Mesendoderm (in vitro differentiated cells): Measurements from ENCODE around the gene FUT9.

ENCODE experiments used
- DNase-seq: peaks from one replicate; pipeline ENCODE4 v3.0.0; 2013
- H2AK5ac ChIP-seq: 2 replicates; pipeline ENCODE4 v1.6.1; 2013; ENCODE audit warnings: low read length, inconsistent platforms
- H2BK120ac ChIP-seq: 2 replicates; pipeline ENCODE4 v1.6.1; 2013; ENCODE audit warnings: low read depth, mild to moderate bottlenecking, low read length, moderate library complexity, mixed read lengths
- H2BK15ac ChIP-seq: replicated peaks from 2 replicates; pipeline ENCODE4 v1.6.1; 2013; ENCODE audit warnings: low read depth, mild to moderate bottlenecking, moderate library complexity
- H2BK5ac ChIP-seq: 2 replicates; pipeline ENCODE4 v1.6.1; 2013; ENCODE audit warnings: low read length, inconsistent platforms
- H3K18ac ChIP-seq: 2 replicates; pipeline ENCODE4 v1.6.1; 2013; ENCODE audit warnings: mild to moderate bottlenecking, low read length, mixed read lengths
- H3K23ac ChIP-seq: one replicate; pipeline ENCODE4 v1.6.1; 2013; ENCODE audit warnings: low read length
- H3K27ac ChIP-seq: 2 replicates; pipeline ENCODE4 v1.5.1; 2013; ENCODE audit warnings: low read depth, mild to moderate bottlenecking, inconsistent platforms, low read length, moderate library complexity
- H3K27me3 ChIP-seq: 2 replicates; pipeline ENCODE4 v1.6.1; 2013; ENCODE audit warnings: low read length, control low read depth, mild to moderate bottlenecking, inconsistent platforms; ENCODE audit not compliant: insufficient read depth, poor library complexity
- H3K36me3 ChIP-seq: 2 replicates; pipeline ENCODE4 v1.6.1; 2013; ENCODE audit warnings: low read length, inconsistent platforms; ENCODE audit not compliant: control insufficient read depth, insufficient read depth
- H3K4ac ChIP-seq: one replicate; pipeline ENCODE4 v1.6.1; 2013; ENCODE audit warnings: low read depth, mild to moderate bottlenecking, low read length, moderate library complexity
- H3K4me1 ChIP-seq: 2 replicates; pipeline ENCODE4 v1.6.1; 2013; ENCODE audit warnings: low read depth, low read length, inconsistent platforms; ENCODE audit not compliant: control insufficient read depth
- H3K4me2 ChIP-seq: 2 replicates; pipeline ENCODE4 v1.6.1; 2013; ENCODE audit warnings: low read length
- H3K4me3 ChIP-seq: 2 replicates; pipeline ENCODE4 v1.5.1; 2013; ENCODE audit warnings: mild to moderate bottlenecking, low read length
- H3K56ac ChIP-seq: one replicate; pipeline ENCODE4 v1.6.1; 2013; ENCODE audit warnings: low read length
- H3K79me1 ChIP-seq: 2 replicates; pipeline ENCODE4 v1.6.1; 2013; ENCODE audit warnings: low read length, inconsistent platforms
- H3K79me2 ChIP-seq: 2 replicates; pipeline ENCODE4 v1.6.1; 2013; ENCODE audit warnings: mild to moderate bottlenecking, low read length; ENCODE audit not compliant: control insufficient read depth, insufficient read depth
- H3K9ac ChIP-seq: 2 replicates; pipeline ENCODE4 v1.6.1; 2013; ENCODE audit warnings: low read length, inconsistent platforms
- H4K5ac ChIP-seq: one replicate; pipeline ENCODE4 v1.6.1; 2013; ENCODE audit warnings: low read length
- H4K8ac ChIP-seq: one replicate; pipeline ENCODE4 v1.6.1; 2013; ENCODE audit warnings: low read depth, mild to moderate bottlenecking, control low read depth, low read length, moderate library complexity
- WGBS: extraction: QIAGEN DNeasy Blood & Tissue Kit; methylation state at CpG from one replicate; pipeline ENCODE4 v1.1.7; 2013; ENCODE audit warnings: low lambda C conversion rate, missing lambda C conversion rate; ENCODE audit not compliant: insufficient coverage; ENCODE audit errors: extremely low coverage; 5-methylcytosine and 5-hydroxymethylcytosine counted together

The FUT9 gene

GRCh38 chr6:96211341-96211740 is 195.6 kb downstream of the FUT9 start:
- Histone ChIP-seq H2AK5ac (no peak overlapping the region), H3K79me1 (no peaks in the 10 kb centered on the region), H3K18ac (no peak overlapping the region), H4K5ac (no peak overlapping the region), H3K36me3 (no peaks in the 10 kb centered on the region), H2BK5ac (no peak overlapping the region), H4K8ac (no peak overlapping the region), H3K27me3 (no peaks in the 10 kb centered on the region), H3K79me2 (no peaks in the 10 kb centered on the region), H3K4me3 (no peak overlapping the region), H3K4me2 (no peak overlapping the region), H3K27ac (no peak overlapping the region), H2BK15ac (no peak overlapping the region), H3K9ac (no peak overlapping the region), H2BK120ac (no peak overlapping the region), H3K4me1 (peaks cover 3% of the 10 kb centered on the region), H3K23ac (no peak overlapping the region), H3K56ac (no peak overlapping the region), H3K4ac (no peak overlapping the region)
- DNase-seq = no peak
- no CpG with 5 or more reads among the region's 2 CpGs for WGBS

- H3K4me3 ChIP-seq = no peak overlapping the region
- no peak overlapping the region for H3K27ac ChIP-seq
- H3K56ac ChIP-seq = no peak overlapping the region
- DNase-seq = peak; percentile 62
- H2BK120ac ChIP-seq = no peak overlapping the region
- no peak overlapping the region for H3K23ac ChIP-seq
- no peaks in the 10 kb centered on the region for H3K79me1 ChIP-seq
- no peaks in the 10 kb centered on the region for H3K27me3 ChIP-seq
- no peak overlapping the region for H4K8ac ChIP-seq
- no peak overlapping the region for H2AK5ac ChIP-seq
- no peaks in the 10 kb centered on the region for H3K79me2 ChIP-seq
- H3K4ac ChIP-seq = no peak overlapping the region
- peaks cover 3% of the 10 kb centered on the region for H3K4me1 ChIP-seq
- H3K18ac ChIP-seq = no peak overlapping the region
- H2BK5ac ChIP-seq = no peak overlapping the region
- no peak overlapping the region for H3K4me2 ChIP-seq
- H3K36me3 ChIP-seq = no peaks in the 10 kb centered on the region
- H4K5ac ChIP-seq = no peak overlapping the region
- no peak overlapping the region for H2BK15ac ChIP-seq
- no peak overlapping the region for H3K9ac ChIP-seq
These were observed 196.3 kb downstream of the FUT9 start for GRCh38 chr6:96212066-96212465.

- Histone ChIP-seq H3K36me3 (no peaks in the 10 kb centered on the region), H3K27me3 (no peaks in the 10 kb centered on the region), H3K18ac (no peak overlapping the region), H3K56ac (no peak overlapping the region), H3K4me2 (no peak overlapping the region), H3K27ac (no peak overlapping the region), H3K23ac (no peak overlapping the region), H3K79me2 (no peaks in the 10 kb centered on the region), H3K79me1 (no peaks in the 10 kb centered on the region), H4K5ac (no peak overlapping the region), H3K4me3 (no peak overlapping the region), H2BK120ac (no peak overlapping the region), H3K4me1 (peaks cover 3% of the 10 kb centered on the region), H3K4ac (no peak overlapping the region), H2AK5ac (no peak overlapping the region), H2BK5ac (no peak overlapping the region), H3K9ac (no peak overlapping the region), H4K8ac (no peak overlapping the region), H2BK15ac (no peak overlapping the region)
- no CpG with 5 or more reads among the region's 3 CpGs for WGBS
- no peak for DNase-seq
These were observed 198.0 kb downstream of the FUT9 start for GRCh38 chr6:96213784-96214183.

- no peak overlapping the region for H2BK15ac ChIP-seq
- no peak overlapping the region for H3K4me2 ChIP-seq
- no peak overlapping the region for H3K27ac ChIP-seq
- no peak overlapping the region for H2BK5ac ChIP-seq
- H3K23ac ChIP-seq = no peak overlapping the region
- no peak overlapping the region for H3K18ac ChIP-seq
- no peak overlapping the region for H2BK120ac ChIP-seq
- H3K4ac ChIP-seq = no peak overlapping the region
- no peak overlapping the region for H4K8ac ChIP-seq
- no peaks in the 10 kb centered on the region for H3K79me2 ChIP-seq
- H3K9ac ChIP-seq = no peak overlapping the region
- no CpG with 5 or more reads among the region's 1 CpG for WGBS
- no peaks in the 10 kb centered on the region for H3K36me3 ChIP-seq
- H3K79me1 ChIP-seq = no peaks in the 10 kb centered on the region
- no peaks in the 10 kb centered on the region for H3K27me3 ChIP-seq
- no peak overlapping the region for H3K4me3 ChIP-seq
- DNase-seq = no peak
- H3K56ac ChIP-seq = no peak overlapping the region
- H2AK5ac ChIP-seq = no peak overlapping the region
- no peaks in the 10 kb centered on the region for H3K4me1 ChIP-seq
- no peak overlapping the region for H4K5ac ChIP-seq
These were observed 207.9 kb downstream of the FUT9 start for GRCh38 chr6:96223695-96224094.

- H4K8ac ChIP-seq = no peak overlapping the region
- no peaks in the 10 kb centered on the region for H3K36me3 ChIP-seq
- no peak overlapping the region for H3K4ac ChIP-seq
- H3K27ac ChIP-seq = no peak overlapping the region
- H3K4me1 ChIP-seq = no peaks in the 10 kb centered on the region
- no peak overlapping the region for H3K18ac ChIP-seq
- H3K4me3 ChIP-seq = no peak overlapping the region
- H3K4me2 ChIP-seq = no peak overlapping the region
- H2BK5ac ChIP-seq = no peak overlapping the region
- WGBS = no CpG with 5 or more reads among the region's 2 CpGs
- no peak overlapping the region for H3K9ac ChIP-seq
- H3K79me1 ChIP-seq = no peaks in the 10 kb centered on the region
- no peak overlapping the region for H2BK120ac ChIP-seq
- no peaks in the 10 kb centered on the region for H3K27me3 ChIP-seq
- DNase-seq = no peak
- no peak overlapping the region for H2AK5ac ChIP-seq
- no peak overlapping the region for H2BK15ac ChIP-seq
- no peak overlapping the region for H3K23ac ChIP-seq
- no peaks in the 10 kb centered on the region for H3K79me2 ChIP-seq
- no peak overlapping the region for H4K5ac ChIP-seq
- H3K56ac ChIP-seq = no peak overlapping the region
These were observed 211.4 kb downstream of the FUT9 start for GRCh38 chr6:96227135-96227534.

GRCh38 chr6:96234444-96234843 is 218.7 kb downstream of the FUT9 start:
- no CpG with 5 or more reads among the region's 2 CpGs for WGBS
- Histone ChIP-seq H4K5ac (no peak overlapping the region), H3K9ac (no peak overlapping the region), H3K36me3 (no peaks in the 10 kb centered on the region), H3K18ac (no peak overlapping the region), H3K4ac (no peak overlapping the region), H3K27ac (no peak overlapping the region), H2BK120ac (no peak overlapping the region), H4K8ac (no peak overlapping the region), H3K4me1 (no peaks in the 10 kb centered on the region), H3K23ac (no peak overlapping the region), H2AK5ac (no peak overlapping the region), H3K56ac (no peak overlapping the region), H3K79me2 (no peaks in the 10 kb centered on the region), H3K4me2 (no peak overlapping the region), H3K27me3 (no peaks in the 10 kb centered on the region), H3K4me3 (no peak overlapping the region), H3K79me1 (no peaks in the 10 kb centered on the region), H2BK5ac (no peak overlapping the region), H2BK15ac (no peak overlapping the region)
- no peak for DNase-seq
